Renal pelvis (tissue), 4 donors: ENCODE measurements around the gene CAMKK1. TPM values are rescaled to one million over a fixed set of nuclear protein-coding genes. Genes with fewer than 3 reads are reported as not detected.

Source experiments
- DNase-seq: peaks from one replicate; pipeline ENCODE4 v3.0.0-alpha.2; 2013
- polyA plus RNA-seq, 3 donors: library from polyadenylated mRNA; unstranded; fragments of 120-200 nt; gene quantifications; one replicate each; pipeline ENCODE4 v1.2.1, GENCODE V29; 2013; ENCODE audit not compliant: insufficient read length in 3 of 3

CAMKK1 gene
- polyA plus RNA-seq, 3 donors = 4.1 to 4.9 (median 4.8) TPM

DNA sequence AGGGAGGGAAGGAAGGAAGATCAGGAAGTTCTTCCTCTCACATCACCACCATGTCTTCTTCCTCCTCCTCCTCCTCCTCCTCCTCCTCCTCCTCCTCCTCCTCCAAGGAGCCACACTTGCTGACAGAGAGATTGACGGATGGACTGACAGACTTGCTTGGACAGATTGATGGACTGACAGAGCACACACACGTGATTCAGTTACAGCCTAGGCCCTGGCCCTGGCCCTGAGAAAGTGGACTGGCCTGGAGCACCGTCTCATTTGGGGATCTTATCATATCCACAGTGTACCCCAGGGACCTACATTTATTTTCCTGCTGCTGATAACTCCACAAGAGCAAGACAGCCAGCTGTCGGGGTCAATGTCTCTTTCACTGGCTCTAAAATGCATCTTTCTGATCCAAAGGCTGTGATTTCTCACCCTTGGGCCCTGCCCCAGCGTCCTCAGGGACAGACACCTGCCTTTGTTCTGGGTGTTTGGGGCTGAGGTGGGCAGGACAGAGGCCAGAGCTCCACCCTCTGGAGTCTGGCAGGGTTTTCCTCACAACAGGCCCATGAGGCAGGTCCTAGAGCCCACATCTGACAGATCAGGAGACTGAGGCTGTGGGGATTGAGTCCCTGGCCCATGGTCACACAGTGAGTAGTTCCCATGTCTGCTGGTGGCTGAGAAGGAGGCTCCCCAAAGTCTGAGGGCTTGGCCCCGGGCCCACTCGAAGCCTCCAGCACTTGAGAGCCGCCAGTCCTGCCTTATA, 25.7 kb upstream of the CAMKK1 start:
- no peak for DNase-seq

DNA sequence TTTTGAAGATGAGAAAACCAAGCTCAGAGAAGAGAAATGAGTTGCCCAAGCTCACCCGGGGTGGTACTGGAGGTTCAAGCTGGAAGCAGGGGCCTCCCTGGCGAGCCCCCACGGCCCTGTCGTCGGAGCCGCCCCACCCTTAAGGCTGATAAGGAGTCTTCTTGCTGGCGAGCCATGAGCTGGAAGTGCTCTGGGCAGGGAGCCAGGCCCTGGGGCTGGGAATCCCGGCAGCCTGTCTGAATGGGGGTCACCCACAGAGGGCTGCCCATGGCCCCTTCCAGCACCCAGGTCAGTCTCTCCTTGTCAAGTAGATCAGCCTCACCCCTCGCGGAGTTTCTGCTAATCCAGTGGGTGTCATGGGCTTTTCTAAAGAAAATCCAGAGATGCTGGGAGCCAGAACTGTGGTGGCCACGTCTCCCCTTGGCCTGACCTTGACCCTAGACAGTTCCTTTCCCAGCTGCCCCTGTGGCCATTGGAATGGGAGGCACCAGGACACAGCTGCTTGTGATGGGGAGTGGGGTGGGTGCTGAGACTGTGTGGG, 24.6 kb upstream of the CAMKK1 start:
- DNase-seq = no peak

DNA sequence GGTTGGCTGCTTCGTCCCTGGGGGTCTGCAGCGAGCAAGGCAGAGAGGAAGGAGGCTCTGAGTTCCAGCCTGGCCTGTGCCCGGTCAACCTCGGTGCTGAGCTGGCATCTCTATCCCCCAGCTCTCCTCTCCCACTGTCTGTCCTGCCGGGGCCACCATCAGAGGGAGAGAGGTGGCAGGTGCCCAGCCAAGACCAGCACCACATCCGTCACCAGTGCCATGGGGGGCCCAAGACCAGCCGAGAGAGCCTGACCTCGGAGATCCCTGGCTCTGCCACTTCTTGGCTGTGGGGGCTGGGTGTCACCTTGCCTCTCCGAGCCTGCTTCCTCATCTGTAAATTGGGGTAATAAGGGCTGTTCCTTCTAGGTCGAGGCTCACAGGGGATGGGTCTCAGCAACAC, 24.0 kb upstream of the CAMKK1 start:
- DNase-seq = no peak

DNA sequence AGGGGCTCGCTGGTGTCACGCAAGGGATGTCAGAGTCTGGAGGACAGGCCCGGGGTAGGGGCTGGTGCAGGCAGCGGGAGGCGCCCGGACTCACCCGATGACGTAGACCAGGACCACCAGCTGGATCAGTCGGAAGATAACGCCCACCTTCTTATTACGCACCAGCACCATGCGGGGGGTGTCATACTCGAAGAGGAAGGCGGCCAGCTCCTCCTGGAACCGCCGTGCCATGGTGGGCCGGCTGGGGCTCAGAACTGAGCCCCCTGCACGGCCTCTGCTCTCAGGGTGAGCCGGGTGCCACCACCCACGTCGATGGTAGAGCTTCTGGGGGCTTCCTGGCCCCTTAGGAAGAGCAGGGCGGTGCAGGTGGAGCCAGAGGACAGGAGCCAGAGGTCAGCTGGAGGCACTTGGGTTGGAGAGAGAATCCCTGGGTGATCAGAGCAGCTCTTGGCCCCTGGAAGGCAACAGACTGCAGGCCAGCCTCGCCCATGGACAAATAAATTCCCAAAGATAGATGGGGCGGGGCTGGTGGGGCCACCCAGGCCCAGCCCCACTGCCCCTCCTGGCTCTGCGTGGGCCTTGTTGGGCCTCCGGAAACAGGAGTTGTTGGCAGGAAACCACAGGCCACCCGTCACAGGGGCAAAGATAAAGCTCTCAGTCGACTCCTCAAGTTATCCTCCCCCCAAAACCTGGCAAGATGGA, 23.3 kb upstream of the CAMKK1 start, which contains the start of gene P2RX1:
Gene P2RX1, minus strand, starts transcription at position 471 of the 702 bp plus-strand sequence. Its CDS starts 240 bp downstream, at position 231.
- no peak for DNase-seq

GRCh38 chr17:3915581-3915994, 22.7 kb upstream of the CAMKK1 start:
- DNase-seq = no peak

DNA sequence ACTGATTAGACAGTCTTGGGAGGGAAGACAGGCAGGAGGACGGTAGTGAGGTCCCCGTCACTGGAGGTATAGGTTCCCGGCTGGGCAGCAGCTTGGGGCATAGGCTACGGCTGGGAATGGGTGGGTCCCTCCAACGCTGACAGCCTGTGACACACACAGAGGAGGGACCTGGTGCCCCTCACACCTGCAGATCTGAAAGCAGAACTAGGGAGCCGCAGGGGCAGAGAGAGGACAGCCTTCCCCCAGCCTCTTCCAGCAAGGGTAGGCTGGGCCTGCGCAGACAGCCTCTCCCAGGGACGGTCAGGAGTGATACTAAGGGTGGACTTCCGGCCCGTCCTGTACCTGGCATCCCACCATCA, 21.4 kb upstream of the CAMKK1 start:
- DNase-seq = no peak

DNA sequence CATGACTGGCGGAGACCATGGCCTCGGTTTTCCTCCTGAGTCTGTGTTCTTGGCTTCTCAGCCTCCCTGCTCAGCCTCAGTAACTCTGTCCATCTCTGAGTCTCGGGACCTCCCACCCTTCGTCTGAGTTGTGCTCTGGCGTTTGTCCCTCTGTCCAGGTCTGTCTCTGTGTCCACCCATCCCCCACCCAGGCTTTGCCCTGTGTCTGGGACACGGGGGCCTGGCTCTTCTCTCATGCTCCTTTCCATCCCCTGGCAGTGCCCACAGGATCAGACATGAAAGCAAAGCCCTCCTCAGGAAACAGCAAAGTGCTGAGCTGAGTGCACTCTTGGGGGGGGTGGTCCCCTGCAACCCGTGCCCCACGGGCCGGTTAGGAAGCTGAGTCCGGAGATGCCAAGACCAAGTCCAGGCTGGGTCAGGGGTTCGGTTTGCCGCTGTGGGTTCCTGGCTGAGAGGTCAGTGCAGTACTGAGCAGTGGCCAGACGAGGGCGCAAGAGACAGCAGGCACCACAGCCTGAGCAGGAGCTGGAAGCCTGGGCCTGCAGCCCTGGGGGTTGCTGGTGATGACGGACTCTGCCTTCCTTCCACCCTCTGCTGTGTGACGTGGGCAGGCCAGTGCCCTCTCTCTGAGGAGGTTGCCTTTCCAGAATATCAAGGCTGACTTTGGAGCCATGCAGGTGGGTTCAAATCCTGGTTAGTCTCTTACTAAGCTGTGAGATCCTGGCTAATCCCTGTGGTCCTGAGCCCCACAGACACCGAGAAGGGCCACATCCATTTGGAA, 20.9 kb upstream of the CAMKK1 start:
- DNase-seq = no peak

- DNase-seq = no peak
Measured at GRCh38 chr17:3912827-3913226, 20.0 kb upstream of the CAMKK1 start.

GRCh38 chr17:3911271-3912053, 18.6 kb upstream of the CAMKK1 start:
- no peak for DNase-seq

DNA sequence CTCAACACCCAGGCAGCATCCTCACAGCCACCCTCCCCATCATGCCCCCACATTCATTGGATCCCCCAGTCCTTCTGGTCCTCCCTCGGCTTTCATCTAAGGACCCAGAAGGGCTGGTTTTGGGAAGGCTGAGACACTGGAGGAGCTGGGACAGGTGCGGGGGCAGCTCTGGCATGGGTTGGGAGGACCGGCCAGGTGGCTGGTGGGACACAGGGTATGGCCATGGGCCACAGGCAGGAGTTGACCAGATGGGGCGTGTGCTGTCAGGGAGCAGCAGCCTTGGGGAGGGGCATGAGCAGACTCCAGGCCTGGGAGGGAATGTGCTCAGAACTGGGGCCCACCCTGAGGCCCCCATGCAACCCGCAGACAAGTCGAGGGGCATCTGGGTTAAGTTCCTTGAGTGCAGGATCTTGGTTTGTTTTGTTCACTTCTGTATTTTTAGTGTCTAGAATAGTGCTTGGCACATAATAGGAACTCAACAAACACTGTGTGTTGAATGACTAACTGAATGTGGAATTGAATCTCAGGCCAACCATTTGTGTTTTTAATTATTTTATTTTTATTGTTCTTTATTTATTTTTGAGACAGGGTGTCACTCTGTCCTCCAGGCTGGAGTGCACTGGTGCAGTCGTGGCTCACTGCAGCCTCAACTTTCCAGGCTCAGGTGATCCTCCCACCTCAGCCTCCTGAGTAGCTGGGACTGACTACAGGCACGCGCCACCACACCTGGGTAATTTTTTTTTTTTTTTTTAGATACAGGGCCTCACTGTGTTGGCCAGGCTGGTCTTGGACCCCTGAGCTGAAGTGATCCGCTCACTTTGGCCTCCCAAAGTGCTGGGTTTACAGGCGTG, 17.8 kb upstream of the CAMKK1 start:
- no peak for DNase-seq

- DNase-seq = no peak
Measured at GRCh38 chr17:3909257-3909656, 16.4 kb upstream of the CAMKK1 start.

GRCh38 chr17:3907483-3908216, 14.8 kb upstream of the CAMKK1 start:
- DNase-seq = no peak

- no peak for DNase-seq
Measured at GRCh38 chr17:3906881-3907280, 14.0 kb upstream of the CAMKK1 start.

- DNase-seq = no peak
Measured at GRCh38 chr17:3905017-3905520, 12.2 kb upstream of the CAMKK1 start.

GRCh38 chr17:3904501-3904900, 11.6 kb upstream of the CAMKK1 start:
- DNase-seq = no peak

GRCh38 chr17:3903881-3904290, 11.0 kb upstream of the CAMKK1 start:
- DNase-seq = no peak

DNA sequence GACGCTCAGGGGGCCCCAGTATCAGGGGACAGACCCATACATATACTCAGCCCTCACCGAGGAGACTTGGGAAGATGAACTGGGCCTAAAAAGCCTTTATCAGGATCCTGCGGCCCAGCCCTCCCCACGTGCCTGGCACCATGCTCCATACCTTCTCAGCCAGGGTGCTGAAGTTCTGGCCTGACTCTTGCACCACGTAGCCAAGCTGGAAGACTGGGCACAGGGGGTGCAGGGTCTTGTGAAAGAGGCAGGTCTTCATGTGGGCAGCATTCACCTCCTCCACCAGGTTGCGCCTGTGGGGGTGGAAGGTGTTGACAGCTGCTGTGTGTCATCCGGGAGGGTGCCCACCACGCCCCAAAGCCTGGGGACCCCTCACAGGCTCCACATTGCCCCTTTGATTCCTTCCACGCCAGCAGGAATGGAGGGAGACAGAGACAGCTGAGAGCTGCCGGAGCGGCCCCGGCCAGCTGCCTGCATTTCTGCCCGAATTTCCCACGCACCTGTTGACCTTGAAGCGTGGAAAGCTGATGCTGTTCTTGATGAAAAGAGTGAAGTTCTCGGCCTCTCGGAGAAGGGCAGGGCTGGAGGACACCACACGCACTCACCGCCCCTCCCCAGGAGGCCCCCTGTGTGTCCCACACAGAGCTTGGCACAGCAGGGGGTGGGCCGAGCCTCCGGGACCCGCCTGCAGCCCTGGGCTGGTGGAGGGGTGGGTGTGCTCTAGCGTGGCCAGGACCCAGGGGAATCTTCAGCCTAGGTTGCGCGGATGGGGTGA, 10.4 kb upstream of the CAMKK1 start:
- no peak for DNase-seq

GRCh38 chr17:3900646-3901045, 7.8 kb upstream of the CAMKK1 start:
- no peak for DNase-seq

DNA sequence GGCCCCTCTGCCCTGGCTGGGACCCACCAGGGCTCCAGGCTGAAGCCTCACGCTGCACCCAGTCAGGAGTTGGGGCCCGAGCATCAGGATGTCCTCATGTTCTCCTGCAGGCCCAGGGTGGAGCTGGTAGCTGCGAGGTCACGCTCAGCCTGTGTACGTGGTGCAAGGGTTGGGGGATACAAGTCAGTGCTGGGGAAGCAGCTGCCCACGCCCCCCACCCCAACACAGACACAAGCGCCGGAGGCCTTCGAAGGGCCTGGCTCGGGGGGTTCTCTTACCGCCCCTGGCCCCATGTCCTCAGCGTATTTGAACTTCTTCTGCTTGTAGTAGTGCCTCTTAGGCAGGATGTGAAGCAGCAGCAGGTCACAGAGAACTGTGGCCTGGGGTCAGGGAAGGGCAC, 4.9 kb upstream of the CAMKK1 start:
- DNase-seq = no peak
